Erythroblast (primary cell): Measurements from ENCODE around the gene ZNF609.

ENCODE experiments used
- DNase-seq, 2 experiments: peaks; one replicate each; lab custom pipeline; 2025; lab: John Stamatoyannopoulos, UW
- GATA1 ChIP-seq: IDR thresholded peaks from 2 replicates; pipeline ENCODE4 v1.6.1; 2011; ENCODE audit warnings: low read depth, mild to moderate bottlenecking, control low read depth, low read length, moderate library complexity
- POLR2A ChIP-seq: IDR thresholded peaks from 2 replicates; pipeline ENCODE4 v1.6.1; 2011; ENCODE audit warnings: mild to moderate bottlenecking, low read length

ZNF609 gene, protein sequence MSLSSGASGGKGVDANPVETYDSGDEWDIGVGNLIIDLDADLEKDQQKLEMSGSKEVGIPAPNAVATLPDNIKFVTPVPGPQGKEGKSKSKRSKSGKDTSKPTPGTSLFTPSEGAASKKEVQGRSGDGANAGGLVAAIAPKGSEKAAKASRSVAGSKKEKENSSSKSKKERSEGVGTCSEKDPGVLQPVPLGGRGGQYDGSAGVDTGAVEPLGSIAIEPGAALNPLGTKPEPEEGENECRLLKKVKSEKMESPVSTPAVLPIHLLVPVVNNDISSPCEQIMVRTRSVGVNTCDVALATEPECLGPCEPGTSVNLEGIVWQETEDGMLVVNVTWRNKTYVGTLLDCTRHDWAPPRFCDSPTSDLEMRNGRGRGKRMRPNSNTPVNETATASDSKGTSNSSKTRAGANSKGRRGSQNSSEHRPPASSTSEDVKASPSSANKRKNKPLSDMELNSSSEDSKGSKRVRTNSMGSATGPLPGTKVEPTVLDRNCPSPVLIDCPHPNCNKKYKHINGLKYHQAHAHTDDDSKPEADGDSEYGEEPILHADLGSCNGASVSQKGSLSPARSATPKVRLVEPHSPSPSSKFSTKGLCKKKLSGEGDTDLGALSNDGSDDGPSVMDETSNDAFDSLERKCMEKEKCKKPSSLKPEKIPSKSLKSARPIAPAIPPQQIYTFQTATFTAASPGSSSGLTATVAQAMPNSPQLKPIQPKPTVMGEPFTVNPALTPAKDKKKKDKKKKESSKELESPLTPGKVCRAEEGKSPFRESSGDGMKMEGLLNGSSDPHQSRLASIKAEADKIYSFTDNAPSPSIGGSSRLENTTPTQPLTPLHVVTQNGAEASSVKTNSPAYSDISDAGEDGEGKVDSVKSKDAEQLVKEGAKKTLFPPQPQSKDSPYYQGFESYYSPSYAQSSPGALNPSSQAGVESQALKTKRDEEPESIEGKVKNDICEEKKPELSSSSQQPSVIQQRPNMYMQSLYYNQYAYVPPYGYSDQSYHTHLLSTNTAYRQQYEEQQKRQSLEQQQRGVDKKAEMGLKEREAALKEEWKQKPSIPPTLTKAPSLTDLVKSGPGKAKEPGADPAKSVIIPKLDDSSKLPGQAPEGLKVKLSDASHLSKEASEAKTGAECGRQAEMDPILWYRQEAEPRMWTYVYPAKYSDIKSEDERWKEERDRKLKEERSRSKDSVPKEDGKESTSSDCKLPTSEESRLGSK (N-terminal part only)

DNA sequence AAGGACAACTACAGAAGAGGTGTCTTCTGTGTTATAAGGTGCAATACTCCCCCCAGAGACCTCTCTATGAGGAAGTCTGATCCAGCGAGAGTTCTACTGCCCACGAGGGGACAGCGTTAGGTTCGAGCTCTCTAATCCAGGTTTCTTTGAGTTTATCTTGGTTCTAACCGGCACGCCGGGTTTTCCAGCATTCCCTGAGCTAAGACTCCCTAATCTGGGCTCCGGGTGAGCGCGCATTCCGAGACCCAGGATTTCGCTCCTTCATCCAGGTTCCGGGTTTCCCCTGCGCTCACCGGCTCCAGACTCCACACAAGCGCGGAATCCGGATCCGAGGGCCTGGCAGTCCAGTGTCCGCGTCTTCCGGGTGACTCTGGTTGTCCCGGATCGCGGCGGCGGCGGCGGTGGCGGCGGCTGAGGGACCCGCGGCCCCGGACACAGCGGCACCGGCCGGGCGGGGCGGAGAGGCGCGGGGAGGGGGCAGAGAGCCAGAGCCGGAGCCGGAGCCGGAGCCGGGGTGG lies at the start of gene ZNF609:
TSS of gene ZNF609 (plus strand) at position 373 of the 518 bp plus-strand sequence. CDS start 38,842 bp downstream, outside the sequence.
- TF ChIP-seq POLR2A = peak; percentile 29
- TF ChIP-seq GATA1 = no peak
- DNase-seq = peak; percentile 90 to 95

DNA sequence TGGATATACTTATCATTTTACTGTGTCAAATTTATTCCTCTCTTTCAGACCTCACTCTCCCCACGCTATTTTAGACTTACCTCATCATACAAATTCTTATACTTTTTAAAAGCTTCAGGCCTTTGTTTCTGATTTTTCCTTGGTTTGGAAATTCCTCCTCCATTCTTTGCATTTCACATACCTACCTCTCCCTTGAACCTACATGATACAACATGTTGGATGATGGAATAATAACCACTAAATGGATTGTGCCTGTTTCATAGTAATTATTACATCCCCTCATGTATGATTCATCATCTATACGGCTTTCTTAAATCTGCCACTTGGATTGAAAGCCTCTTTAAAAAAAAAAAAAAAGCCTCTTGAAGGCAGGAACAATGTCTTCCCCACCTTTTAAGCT lies 48.2 kb upstream of the ZNF609 start:
- no peak for DNase-seq
- TF ChIP-seq GATA1 = no peak
- TF ChIP-seq POLR2A = no peak

DNA sequence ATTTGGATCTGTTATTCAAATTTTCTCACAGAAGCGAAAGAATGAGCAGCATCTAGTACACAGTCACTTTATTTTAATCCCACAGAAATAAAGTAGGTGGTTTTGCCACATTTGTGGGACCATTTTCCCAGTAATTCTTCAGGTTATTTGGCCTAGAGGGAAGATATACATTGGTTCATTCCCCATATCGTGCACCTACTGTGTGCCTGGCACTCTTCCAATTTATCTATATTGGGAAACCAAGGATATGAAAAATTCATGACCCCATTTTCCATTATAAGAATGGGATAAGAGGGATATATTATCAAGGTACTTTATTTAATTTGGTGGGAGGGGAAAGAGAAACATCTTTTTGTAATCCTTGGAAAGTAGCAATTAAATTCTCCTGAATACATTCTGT lies 37.7 kb upstream of the ZNF609 start:
- no peak for DNase-seq
- TF ChIP-seq POLR2A (no peak), GATA1 (no peak)

DNA sequence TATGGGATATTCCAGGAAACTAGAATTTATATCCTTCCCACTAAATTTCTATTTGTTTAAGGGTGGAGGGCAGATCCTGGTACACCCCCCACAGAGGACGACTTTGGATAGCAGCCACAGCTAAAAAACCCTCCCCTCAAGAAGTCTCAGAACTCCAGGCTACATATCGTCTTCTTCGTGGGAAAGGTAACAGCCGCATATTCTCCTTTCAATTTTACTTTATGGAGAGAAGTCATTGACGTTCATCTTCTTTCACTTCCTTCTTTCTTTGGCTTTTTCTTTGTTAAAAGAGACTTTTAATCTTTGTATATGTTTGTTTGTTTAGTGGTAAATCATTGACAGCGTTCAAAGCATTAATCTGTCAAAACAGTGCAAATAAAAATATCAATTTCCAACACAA lies 36.4 kb upstream of the ZNF609 start:
- no peak for TF ChIP-seq GATA1
- TF ChIP-seq POLR2A = no peak
- no peak for DNase-seq

DNA sequence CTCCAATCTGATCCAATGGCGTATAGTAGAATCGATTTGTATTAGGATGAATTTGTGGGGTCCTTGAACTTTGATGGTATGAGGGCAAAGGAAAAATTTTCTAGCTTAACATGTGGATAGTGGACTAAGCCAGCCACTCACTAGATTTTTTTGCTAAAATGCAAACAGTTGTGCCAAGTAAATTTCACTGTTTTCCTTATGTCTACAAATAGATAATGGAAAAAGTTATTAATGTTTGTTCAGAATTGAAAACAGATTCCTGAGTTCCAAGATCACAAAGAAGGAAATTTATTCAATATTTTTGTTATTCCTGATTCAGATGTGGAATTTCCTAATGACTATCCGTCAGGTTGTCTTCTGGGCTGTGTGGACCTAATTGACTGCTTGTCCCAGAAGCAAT lies 35.2 kb upstream of the ZNF609 start:
- no peak for TF ChIP-seq POLR2A
- DNase-seq = no peak

DNA sequence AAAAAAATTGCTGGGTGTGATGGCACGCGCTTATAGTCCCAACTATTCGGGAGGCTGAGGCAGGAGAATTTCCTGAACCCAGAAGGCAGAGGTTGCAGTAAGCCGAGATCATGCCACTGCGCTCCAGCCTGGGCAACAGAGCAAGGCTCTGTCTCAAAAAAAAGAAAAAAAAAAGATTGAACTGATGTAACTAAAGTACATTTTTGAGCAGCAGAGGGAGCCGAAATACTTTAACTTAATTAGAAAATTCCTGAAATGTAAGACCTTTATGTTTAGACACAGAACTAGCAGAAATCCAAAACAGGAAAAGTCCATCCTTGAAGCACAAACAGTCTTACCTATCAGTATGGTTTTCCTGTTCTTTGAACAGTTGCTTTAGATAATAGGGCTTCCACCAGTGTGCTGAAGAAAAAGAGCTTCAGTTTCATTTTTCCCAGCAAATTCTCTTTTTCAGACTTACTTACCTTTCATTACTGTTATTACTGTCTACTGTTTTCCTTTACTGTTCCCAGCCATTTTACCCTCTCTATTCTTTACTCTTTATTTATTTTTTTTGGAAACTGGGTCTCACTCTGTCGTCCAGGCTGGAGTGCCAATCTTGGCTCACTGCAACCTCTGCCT lies 33.4 kb upstream of the ZNF609 start:
- DNase-seq = peak; percentile 24 to 49

DNA sequence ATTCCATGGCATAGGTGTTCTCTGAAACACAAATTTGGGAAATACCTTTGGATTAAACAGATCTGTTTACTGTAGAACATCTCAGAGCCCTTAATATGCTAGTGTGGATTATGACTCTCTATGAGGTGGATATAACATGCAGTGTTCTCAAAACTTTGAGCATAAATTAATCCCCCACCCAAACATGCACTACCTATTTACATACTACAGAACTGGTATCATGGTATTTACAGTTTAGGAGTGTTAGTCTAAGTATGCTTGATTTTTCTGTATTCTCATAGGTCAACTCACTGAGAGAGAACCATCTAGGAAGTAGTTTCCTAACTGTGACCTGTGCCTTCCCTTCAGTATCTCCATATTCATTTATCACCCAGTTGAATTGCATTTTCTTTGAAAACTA lies 30.9 kb upstream of the ZNF609 start:
- no peak for DNase-seq
- TF ChIP-seq GATA1 (no peak), POLR2A (no peak)

More for the DNA sequence above, 33.4 kb upstream of the ZNF609 start:
- no peak for TF ChIP-seq POLR2A
- TF ChIP-seq GATA1 = no peak

DNA sequence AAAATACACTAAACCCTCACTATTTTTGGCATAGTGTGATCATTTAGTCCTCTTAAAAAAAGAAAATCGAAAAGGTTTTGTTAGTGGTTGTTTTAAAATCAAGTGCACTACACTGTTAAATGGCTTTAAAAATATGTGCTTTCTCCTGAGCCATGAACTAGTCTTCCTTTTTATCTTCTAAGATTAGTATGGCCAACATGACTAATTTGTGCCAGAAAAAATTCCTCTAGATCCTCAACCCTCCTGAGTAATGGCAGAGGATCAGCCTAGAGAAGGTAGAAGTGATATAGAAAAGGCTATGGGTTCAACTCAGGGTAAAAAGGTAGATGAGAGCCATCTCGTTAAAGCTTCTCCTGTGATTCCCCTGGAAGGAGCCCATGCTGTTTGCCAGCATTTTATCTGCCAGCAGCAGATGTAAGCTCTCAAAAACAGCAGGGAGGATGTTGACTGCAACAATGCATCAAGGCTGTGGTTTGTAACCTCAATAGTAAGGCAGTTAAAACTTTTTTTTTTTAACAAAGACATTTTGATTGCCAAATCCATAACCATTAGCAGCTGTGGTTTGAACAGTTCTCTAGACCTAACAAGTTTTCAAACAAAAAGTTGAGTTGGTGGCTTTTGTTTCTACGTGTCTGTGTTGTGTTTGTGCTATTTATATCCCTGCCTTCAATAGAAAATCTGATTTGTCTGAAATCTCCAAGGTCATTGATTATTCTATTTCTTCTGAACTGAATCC lies 30.2 kb upstream of the ZNF609 start:
- no peak for TF ChIP-seq GATA1
- TF ChIP-seq POLR2A = no peak
- peak; percentile 48 to 63 for DNase-seq

DNA sequence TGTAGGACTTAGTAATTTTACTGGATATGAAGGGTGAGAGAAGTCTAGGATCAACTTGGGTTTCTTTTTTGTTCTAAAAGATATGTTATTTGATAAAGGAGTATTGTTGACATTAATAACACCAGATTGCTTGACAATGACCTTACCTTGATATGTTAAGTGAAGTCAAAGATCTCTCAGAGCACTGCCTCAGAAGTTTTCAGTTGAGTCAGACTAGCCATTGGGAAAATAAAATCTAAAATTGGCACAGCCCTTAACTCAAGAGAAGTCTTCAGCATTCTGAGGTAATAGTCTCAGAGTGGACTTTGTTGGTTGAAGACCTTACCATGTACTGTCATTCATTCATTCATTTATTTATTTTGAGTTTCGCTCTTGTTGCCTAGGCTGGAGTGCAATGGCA lies 22.4 kb upstream of the ZNF609 start:
- no peak for TF ChIP-seq GATA1
- TF ChIP-seq POLR2A = no peak
- DNase-seq = no peak

DNA sequence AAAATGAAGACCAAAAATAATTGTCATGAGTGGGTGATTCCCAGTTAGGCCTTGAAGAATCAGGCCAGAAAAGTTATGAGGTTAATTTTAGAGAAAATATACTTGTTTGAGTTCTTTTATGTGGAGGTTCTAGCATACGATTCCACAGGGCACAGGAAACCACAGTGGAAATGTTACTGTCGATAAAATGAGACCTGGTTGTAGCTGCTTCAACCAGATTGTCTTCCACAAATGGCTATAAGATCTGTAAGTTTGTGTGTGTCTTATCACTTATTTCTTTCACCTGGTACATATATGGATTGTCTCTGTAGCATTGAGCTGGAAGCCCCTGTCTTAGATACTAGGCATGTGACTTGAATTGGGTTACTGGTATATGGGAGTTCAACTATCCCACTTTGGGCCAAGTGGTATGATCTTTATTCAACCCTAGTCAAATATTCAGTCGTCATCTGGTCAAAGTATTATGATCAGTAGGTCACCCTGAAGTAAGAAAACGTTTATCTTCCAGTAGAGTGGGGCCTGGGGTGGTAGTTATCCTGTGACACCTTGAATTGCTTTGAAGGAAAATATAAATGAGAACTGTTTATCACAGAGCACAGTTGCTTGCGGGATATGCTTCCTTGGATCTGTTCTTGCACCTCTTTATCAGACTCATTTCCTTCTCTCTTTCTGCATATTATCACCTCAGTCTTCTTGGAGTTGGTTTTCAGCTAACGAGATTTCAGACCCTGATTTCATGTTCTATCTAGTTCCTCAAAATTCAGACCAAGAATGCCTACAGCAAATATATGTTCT lies 21.5 kb upstream of the ZNF609 start:
- peak; percentile 41 to 84 for DNase-seq
- no peak for TF ChIP-seq POLR2A
- TF ChIP-seq GATA1 = no peak

DNA sequence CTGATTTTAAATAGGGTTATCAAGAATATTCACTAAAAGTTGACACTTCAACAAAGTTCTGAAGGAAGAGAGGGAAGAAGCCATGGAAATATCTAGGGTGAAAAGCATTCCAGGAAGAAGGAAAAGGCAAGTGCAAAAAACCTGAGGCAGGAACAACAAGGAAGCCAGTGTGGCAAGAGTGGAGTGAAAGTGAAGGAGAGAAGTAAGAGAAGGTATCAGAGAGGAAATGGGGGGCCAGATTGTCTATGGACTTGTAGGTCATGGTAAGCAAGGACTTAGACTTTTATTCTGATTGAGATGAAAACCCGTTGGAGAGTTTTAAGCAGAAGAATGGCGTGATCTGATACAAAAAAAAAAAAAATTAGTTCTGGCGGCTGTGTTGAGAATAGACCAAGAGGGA lies 18.5 kb upstream of the ZNF609 start:
- DNase-seq = no peak
- TF ChIP-seq POLR2A (no peak), GATA1 (no peak)
